Fibroblast of lung (primary cell): Measurements from ENCODE around the gene HK3. TPM values are rescaled to one million over a fixed set of nuclear protein-coding genes. Genes with fewer than 3 reads are reported as not detected.

Experiments
- DNase-seq, 2 donors: peaks; one replicate each; pipeline versions ENCODE4 v3.0.0 to v3.0.0-alpha.2; 2010; ENCODE audit warnings: low read depth in 2 of 2
- H2AFZ ChIP-seq: 2 replicates; pipeline ENCODE4 v1.5.1; 2012; ENCODE audit warnings: low read length, control low read depth, inconsistent platforms
- H3K27ac ChIP-seq: 2 replicates; pipeline ENCODE4 v1.5.1; 2011; ENCODE audit warnings: low read length, control low read depth; ENCODE audit not compliant: insufficient read depth
- H3K27me3 ChIP-seq: 2 replicates; pipeline ENCODE4 v1.5.1; 2011; ENCODE audit warnings: mild to moderate bottlenecking, low read length; ENCODE audit not compliant: control insufficient read depth, insufficient read depth
- H3K36me3 ChIP-seq: 2 replicates; pipeline ENCODE4 v1.5.1; 2011; ENCODE audit warnings: low read length; ENCODE audit not compliant: control insufficient read depth, insufficient read depth
- H3K4me1 ChIP-seq: 2 replicates; pipeline ENCODE4 v1.5.1; 2011; ENCODE audit warnings: low read length; ENCODE audit not compliant: control insufficient read depth, insufficient read depth; ENCODE audit errors: extremely low read depth
- H3K4me2 ChIP-seq: 2 replicates; pipeline ENCODE4 v1.5.1; 2011; ENCODE audit warnings: low read length, control low read depth; ENCODE audit not compliant: insufficient read depth; ENCODE audit errors: extremely low read depth
- H3K4me3 ChIP-seq, 4 experiments: fragments of 200-600 bp in 1 of 4; sonication (generic) in 1 of 4; replicated peaks in 1 of 4; 2 replicates each; pipeline ENCODE4 v1.5.1; 2011 to 2016; ENCODE audit warnings: low read length in 4 of 4, low read depth in 3 of 4, mild to moderate bottlenecking in 3 of 4, control low read depth in 2 of 4, inconsistent platforms in 1 of 4, mixed read lengths in 1 of 4; ENCODE audit not compliant: insufficient read depth in 1 of 4; ENCODE audit errors: control extremely low read depth in 1 of 4
- H3K79me2 ChIP-seq: 2 replicates; pipeline ENCODE4 v1.5.1; 2012; ENCODE audit warnings: mild to moderate bottlenecking, low read length, inconsistent platforms; ENCODE audit not compliant: control insufficient read depth, insufficient read depth
- H3K9ac ChIP-seq: 2 replicates; pipeline ENCODE4 v1.5.1; 2011; ENCODE audit warnings: mild to moderate bottlenecking, low read length, control low read depth; ENCODE audit not compliant: insufficient read depth
- H3K9me3 ChIP-seq: 2 replicates; pipeline ENCODE4 v1.5.1; 2012; ENCODE audit warnings: low read depth, low read length; ENCODE audit not compliant: control insufficient read depth, insufficient read depth
- H4K20me1 ChIP-seq: 2 replicates; pipeline ENCODE4 v1.5.1; 2011; ENCODE audit warnings: low read length; ENCODE audit not compliant: control insufficient read depth, insufficient read depth; ENCODE audit errors: extremely low read depth
- CTCF ChIP-seq, 2 donors: IDR thresholded peaks in 1 of 2; conservative IDR thresholded peaks in 1 of 2; 1 replicate in 1 of 2; 2 replicates in 1 of 2; pipeline ENCODE4 v1.5.1; 2011 to 2012; ENCODE audit warnings: low read length in 2 of 2, control low read depth in 1 of 2, inconsistent platforms in 1 of 2, low read depth in 1 of 2, mild to moderate bottlenecking in 1 of 2
- EZH2 ChIP-seq: IDR thresholded peaks from 2 replicates; pipeline ENCODE4 v1.5.1; 2012; ENCODE audit warnings: low read length, control low read depth, mild to moderate bottlenecking; ENCODE audit errors: missing control alignments
- polyA minus RNA-seq: library from RNA; depleted of rRNA, polyadenylated mRNA; stranded (reverse); fragments of >200 nt; gene quantifications from 2 replicates; pipeline ENCODE4 v1.2.3, GENCODE V29; 2011; ENCODE audit warnings: low replicate concordance
- polyA plus RNA-seq, 2 donors: library from polyadenylated mRNA; depleted of rRNA in 1 of 2; stranded (reverse) in 1 of 2; unstranded in 1 of 2; fragments of >200 nt; gene quantifications; 2 replicates each; pipeline ENCODE4 v1.2.1, GENCODE V29; 2011 to 2012; ENCODE audit warnings: missing spikeins in 1 of 2
- total RNA-seq: library from RNA; depleted of rRNA; stranded (reverse); fragments of >200 nt; gene quantifications from 2 replicates; pipeline ENCODE4 v1.2.1, GENCODE V29; 2014

Gene HK3
- total RNA-seq (under 0.01 TPM in 1 of 2 replicates, not detected in the other), polyA plus RNA-seq (not detected in 2 replicates), polyA minus RNA-seq (not detected in 2 replicates)
- not detected in 2 replicates for polyA plus RNA-seq (2012)

DNA sequence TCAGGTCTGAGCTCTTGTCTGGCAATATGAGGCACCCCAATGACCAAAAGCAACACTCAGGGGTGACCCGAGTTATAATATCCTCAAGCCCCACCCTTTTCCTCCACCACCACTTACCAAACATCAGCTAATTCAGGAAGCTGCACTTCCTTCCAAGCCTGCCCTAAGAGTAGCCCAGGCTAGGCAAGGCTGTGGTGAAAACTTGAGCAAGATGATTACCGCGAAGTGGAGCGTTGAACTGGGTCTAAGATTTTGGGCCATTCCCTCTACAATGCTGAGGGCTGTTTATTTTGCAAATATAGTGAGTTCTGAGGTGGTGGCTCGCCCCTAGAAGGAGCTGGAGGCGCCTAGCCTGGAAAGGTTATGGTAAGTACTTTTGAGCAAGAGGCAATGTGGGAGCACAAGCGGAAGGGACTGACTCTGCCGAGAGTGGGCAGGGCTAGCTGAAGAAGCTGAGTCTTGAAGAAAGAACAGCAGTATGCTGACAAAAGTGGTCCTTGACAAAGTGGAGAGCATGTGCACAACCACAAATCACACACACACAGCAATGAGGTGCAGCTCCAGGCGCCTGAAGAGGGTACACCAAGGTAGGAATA lies at the start of gene HK3:
TSS of gene HK3 (minus strand) at position 51 of the 596 bp plus-strand sequence. CDS start 3,187 bp downstream, outside the sequence.
- Histone ChIP-seq H3K27ac (no peak within 1 kb of the TSS), H3K79me2 (no peaks in the 10 kb centered on the region), H2AFZ (no peak within 1 kb of the TSS), H3K4me2 (no peak within 1 kb of the TSS), H3K36me3 (peaks cover 7% of the 10 kb centered on the region), H3K27me3 (no peaks in the 10 kb centered on the region), H3K4me3 (no peak within 1 kb of the TSS), H3K9me3 (no peaks in the 10 kb centered on the region), H3K4me1 (no peaks in the 10 kb centered on the region), H4K20me1 (no peaks in the 10 kb centered on the region), H3K9ac (no peak within 1 kb of the TSS)
- TF ChIP-seq CTCF (conservative IDR thresholded peaks at IDR 0.05 in 1 of 2, IDR thresholded peaks at IDR 0.05 in 1 of 2; ENCODE audit: low read depth in 1 of 2, low read length in 2 of 2) (no peak), EZH2 (no peak)
- no peak for DNase-seq

- Histone ChIP-seq H3K9ac (no peak overlapping the region), H3K79me2 (no peaks in the 10 kb centered on the region), H3K36me3 (peaks cover 5% of the 10 kb centered on the region), H3K27me3 (no peaks in the 10 kb centered on the region), H3K4me1 (no peaks in the 10 kb centered on the region), H4K20me1 (no peaks in the 10 kb centered on the region), H2AFZ (no peak overlapping the region), H3K4me3 (no peak overlapping the region), H3K9me3 (no peaks in the 10 kb centered on the region), H3K27ac (no peak overlapping the region), H3K4me2 (no peak overlapping the region)
- TF ChIP-seq CTCF (conservative IDR thresholded peaks at IDR 0.05 in 1 of 2, IDR thresholded peaks at IDR 0.05 in 1 of 2; ENCODE audit: low read depth in 1 of 2, low read length in 2 of 2) = no peak
- TF ChIP-seq EZH2 = no peak
- no peak for DNase-seq
Observed at GRCh38 chr5:176948458-176948857, 49.3 kb upstream of the HK3 start.

DNA sequence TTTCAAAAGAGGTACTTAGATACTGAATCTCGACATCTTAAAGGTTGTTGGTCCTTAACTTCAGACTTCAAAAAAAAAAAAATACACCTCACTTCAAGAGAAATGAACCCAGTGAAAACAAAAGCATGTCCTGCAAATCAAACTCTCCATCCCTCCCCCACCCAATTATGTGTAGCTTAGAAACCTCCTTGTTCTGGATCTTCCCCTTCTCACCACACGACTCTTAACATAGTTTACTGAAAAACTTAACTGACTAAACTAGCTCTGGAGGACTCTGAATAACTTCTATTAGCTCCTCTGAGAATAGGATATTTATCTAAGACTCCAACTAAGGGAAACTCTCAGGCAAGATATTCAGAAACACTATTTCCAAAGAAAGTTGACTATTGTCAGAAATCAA lies 48.7 kb upstream of the HK3 start:
- no peaks in the 10 kb centered on the region for H3K4me1 ChIP-seq
- no peak overlapping the region for H3K27ac ChIP-seq
- H3K36me3 ChIP-seq = peaks cover 5% of the 10 kb centered on the region
- DNase-seq = no peak
- H3K79me2 ChIP-seq = no peaks in the 10 kb centered on the region
- no peak overlapping the region for H3K9ac ChIP-seq
- no peaks in the 10 kb centered on the region for H4K20me1 ChIP-seq
- no peak overlapping the region for H3K4me3 ChIP-seq
- TF ChIP-seq CTCF (conservative IDR thresholded peaks at IDR 0.05 in 1 of 2, IDR thresholded peaks at IDR 0.05 in 1 of 2; ENCODE audit: low read depth in 1 of 2, low read length in 2 of 2) = no peak
- no peak for TF ChIP-seq EZH2
- H3K9me3 ChIP-seq = no peaks in the 10 kb centered on the region
- H3K4me2 ChIP-seq = no peak overlapping the region
- H3K27me3 ChIP-seq = no peaks in the 10 kb centered on the region
- no peak overlapping the region for H2AFZ ChIP-seq
